ENCODE results near the gene ARL14. TPM values are rescaled to one million over a fixed set of nuclear protein-coding genes. Genes with fewer than 3 reads are reported as not detected.

Gene ARL14
- total RNA-seq, 1 experiment from 2014 or later = not detected

DNA sequence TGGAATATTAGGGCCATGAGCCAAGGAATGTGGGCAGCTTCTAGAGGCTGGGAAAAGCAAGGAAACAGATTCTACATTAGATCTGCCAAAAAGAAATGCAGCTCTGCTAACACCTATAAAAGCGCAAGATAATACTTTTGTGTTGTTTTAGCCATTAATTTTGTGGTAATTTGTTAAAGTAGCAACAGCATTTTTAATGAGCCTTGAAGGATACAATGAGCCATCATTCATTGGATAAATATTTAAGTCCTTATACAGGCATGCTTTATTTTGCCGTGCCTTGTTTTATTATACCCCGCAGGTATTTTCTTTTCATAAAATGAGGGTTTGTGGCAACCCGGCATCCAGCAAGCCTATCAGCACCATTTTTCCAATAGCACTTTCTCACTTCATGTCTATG lies 15.0 kb downstream of the ARL14 start:
- no peaks in the 10 kb centered on the region for H3K9me3 Mint-ChIP-seq
- H4K8ac ChIP-seq (replicated peaks; ENCODE audit: insufficient read length, low read depth, low read length) = no peak overlapping the region
- H3K14ac ChIP-seq (ENCODE audit: insufficient read depth, low read length) = no peak overlapping the region
- H3K56ac ChIP-seq (ENCODE audit: insufficient read length, low read depth, low read length) = no peak overlapping the region
- H2AK5ac ChIP-seq (ENCODE audit: insufficient read length, low read length) = no peak overlapping the region
- no peaks in the 10 kb centered on the region for H4K20me1 ChIP-seq (ENCODE audit: control insufficient read depth, insufficient read depth, insufficient read length)
- H2BK12ac ChIP-seq (ENCODE audit: insufficient read length, low read depth, low read length) = no peak overlapping the region
- no peak for DNase-seq
- no peak overlapping the region for H3K9ac ChIP-seq (ENCODE audit: extremely low read depth, insufficient read length, low read length)
- H3K27me3 ChIP-seq (ENCODE audit: insufficient read depth, low read length) = no peaks in the 10 kb centered on the region
- H3K4me1 ChIP-seq (ENCODE audit: insufficient read depth, low read length) = no peaks in the 10 kb centered on the region; the same call in 1 of the 2 replicates
- no peak overlapping the region for H2BK120ac ChIP-seq (ENCODE audit: low read depth, low read length, poor library complexity, severe bottlenecking)
- WGBS (ENCODE audit: extremely low coverage, insufficient read length, low lambda C conversion rate) = no CpG with 5 or more reads among the region's 4 CpGs
- H3K9me3 ChIP-seq (ENCODE audit: control insufficient read depth, low read depth, low read length) = no peaks in the 10 kb centered on the region
- no peak overlapping the region for H3K4me3 Mint-ChIP-seq
- H2BK5ac ChIP-seq (ENCODE audit: insufficient read length, low read length) = no peak overlapping the region
- H3K27ac ChIP-seq (ENCODE audit: insufficient read length, low read depth, low read length) = no peak overlapping the region
- no peaks in the 10 kb centered on the region for H3K79me1 ChIP-seq (ENCODE audit: insufficient read depth, low read depth, low read length, poor library complexity, severe bottlenecking)
- no peak overlapping the region for H3K18ac ChIP-seq (ENCODE audit: insufficient read length, low read depth, low read length)
- H3K4ac ChIP-seq (ENCODE audit: low read depth, low read length) = no peak overlapping the region
- H3T11ph ChIP-seq (ENCODE audit: low read length) = no peak overlapping the region
- H3K27me3 Mint-ChIP-seq (ENCODE audit: low read depth) = no peaks in the 10 kb centered on the region
- no peak overlapping the region for H3K27ac Mint-ChIP-seq
- H3K79me2 ChIP-seq (ENCODE audit: insufficient read depth, low read length) = no peaks in the 10 kb centered on the region
- no peak overlapping the region for H3K23ac ChIP-seq (ENCODE audit: insufficient read length, low read depth, low read length)
- H3K36me3 Mint-ChIP-seq (ENCODE audit: insufficient read depth in 1 of 3, low read depth in 3 of 3) = no peaks in the 10 kb centered on the region
- H4K5ac ChIP-seq (ENCODE audit: insufficient read length, low read depth, low read length) = no peak overlapping the region
- H3K23me2 ChIP-seq (ENCODE audit: insufficient read length, low read depth, low read length, poor library complexity, severe bottlenecking) = no peaks in the 10 kb centered on the region
- no peak for TF ChIP-seq CTCF (conservative IDR thresholded peaks at IDR 0.05)
- no peak overlapping the region for H3K4me2 ChIP-seq (ENCODE audit: insufficient read depth, insufficient read length, low read length)
- no peak overlapping the region for H4K91ac ChIP-seq (ENCODE audit: insufficient read length, low read depth, low read length)
- H2AFZ ChIP-seq (ENCODE audit: low read length) = no peak overlapping the region
- H2BK20ac ChIP-seq (ENCODE audit: low read depth, low read length, poor library complexity, severe bottlenecking) = no peak overlapping the region
- H2BK15ac ChIP-seq (ENCODE audit: low read depth, low read length) = no peak overlapping the region
- H3K4me1 Mint-ChIP-seq = peaks cover 3% of the 10 kb centered on the region in 2 experiments; a peak in 1 of 4 replicates
